Loucy (cell line): ENCODE results near the gene OR1L6.

ENCODE experiments used
- EZH2phosphoT487 ChIP-seq: fragments of 200-600 bp; IDR thresholded peaks from 2 replicates; pipeline ENCODE4 v1.6.1; 2018; ENCODE audit warnings: antibody characterized with exemption, mild to moderate bottlenecking, moderate library complexity, borderline replicate concordance
- TF ChIP-seq, protein P1 (sequence below): fragments of 200-600 bp; sonication (generic); conservative IDR thresholded peaks from 2 replicates; pipeline ENCODE4 v1.5.1; 2014; ENCODE audit warnings: mild to moderate bottlenecking, antibody characterized with exemption, low read length

DNA sequence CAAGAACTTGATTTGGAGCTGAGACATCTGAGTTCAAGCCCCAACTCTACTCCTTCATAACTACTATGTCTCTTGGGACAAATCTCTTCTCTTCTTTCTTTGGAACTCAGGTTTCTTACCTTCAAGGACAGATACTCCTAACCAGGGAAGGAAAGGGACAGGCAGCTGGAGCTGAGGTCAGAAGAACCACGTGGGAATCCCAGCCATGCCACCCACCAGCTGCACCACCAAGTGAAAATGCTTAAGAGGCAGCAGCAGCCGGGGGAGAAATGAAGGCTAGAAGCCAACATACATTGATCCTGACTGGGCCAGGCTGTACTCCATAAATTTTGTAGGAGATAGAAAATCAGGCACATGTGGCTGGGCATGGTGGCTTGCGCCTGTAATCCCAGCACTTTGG is 37.1 kb downstream of the OR1L6 start:
- TF ChIP-seq, protein P1, sequence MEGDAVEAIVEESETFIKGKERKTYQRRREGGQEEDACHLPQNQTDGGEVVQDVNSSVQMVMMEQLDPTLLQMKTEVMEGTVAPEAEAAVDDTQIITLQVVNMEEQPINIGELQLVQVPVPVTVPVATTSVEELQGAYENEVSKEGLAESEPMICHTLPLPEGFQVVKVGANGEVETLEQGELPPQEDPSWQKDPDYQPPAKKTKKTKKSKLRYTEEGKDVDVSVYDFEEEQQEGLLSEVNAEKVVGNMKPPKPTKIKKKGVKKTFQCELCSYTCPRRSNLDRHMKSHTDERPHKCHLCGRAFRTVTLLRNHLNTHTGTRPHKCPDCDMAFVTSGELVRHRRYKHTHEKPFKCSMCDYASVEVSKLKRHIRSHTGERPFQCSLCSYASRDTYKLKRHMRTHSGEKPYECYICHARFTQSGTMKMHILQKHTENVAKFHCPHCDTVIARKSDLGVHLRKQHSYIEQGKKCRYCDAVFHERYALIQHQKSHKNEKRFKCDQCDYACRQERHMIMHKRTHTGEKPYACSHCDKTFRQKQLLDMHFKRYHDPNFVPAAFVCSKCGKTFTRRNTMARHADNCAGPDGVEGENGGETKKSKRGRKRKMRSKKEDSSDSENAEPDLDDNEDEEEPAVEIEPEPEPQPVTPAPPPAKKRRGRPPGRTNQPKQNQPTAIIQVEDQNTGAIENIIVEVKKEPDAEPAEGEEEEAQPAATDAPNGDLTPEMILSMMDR: no peak
- TF ChIP-seq EZH2phosphoT487: no peak
